A549 (cell line): ENCODE data around the gene TBC1D20. TPM values are rescaled to one million over a fixed set of nuclear protein-coding genes. Genes with fewer than 3 reads are reported as not detected.

Experiments
- ATAC-seq, 2 experiments: fragments of 200-7000 bp in 1 of 2; fragments of >200 bp in 1 of 2; cut with Nextera tagmentation in 1 of 2; cut with Tn5 transposase in 1 of 2; 3 replicates each; pipeline versions ENCODE4 v1.8.0 to v1.9.1; 2018 to 2020; ENCODE audit warnings: mild to moderate bottlenecking in 1 of 2, moderate library complexity in 1 of 2
- CTCF ChIA-PET: fragments of 300-600 bp; sonication (Branson Sonifier 250); formaldehyde crosslinking; extraction: SDS; loops from one replicate; lab custom pipeline; 2021; ENCODE audit warnings: antibody characterized with exemption, inconsistent platforms; lab: Yijun Ruan, JAX
- POLR2A ChIA-PET: fragments of 350-600 bp; formaldehyde crosslinking; extraction: SDS; loops from one replicate; lab custom pipeline; 2021; ENCODE audit warnings: antibody characterized with exemption, inconsistent platforms; lab: Yijun Ruan, JAX
- DNase-seq, 2 experiments: peaks; one replicate each; pipeline versions ENCODE4 v3.0.0 to v3.0.0-alpha.2; 2011 to 2016; ENCODE audit warnings: low read depth in 1 of 2, low spot score in 1 of 2
- FAIRE-seq: peaks from 2 replicates; lab custom pipeline; 2011; peaks lifted over from hg19 to GRCh38; lab: Jason Lieb, UNC
- H3K27ac ChIP-seq, 2 experiments: fragments of >200 bp; sonication (Bioruptor Twin); formaldehyde crosslinking; 3 replicates each; pipeline ENCODE4 v1.5.1; 2016 to 2017
- H3K4me1 ChIP-seq: fragments of >200 bp; sonication (Bioruptor Twin); formaldehyde crosslinking; 3 replicates; pipeline ENCODE4 v1.6.1; 2016
- H3K4me2 ChIP-seq: fragments of >200 bp; sonication (Bioruptor Twin); formaldehyde crosslinking; 3 replicates; pipeline ENCODE4 v1.6.1; 2016
- H3K4me3 ChIP-seq: fragments of >200 bp; sonication (Bioruptor Twin); formaldehyde crosslinking; 3 replicates; pipeline ENCODE4 v1.5.1; 2016
- H3K9me3 ChIP-seq: fragments of >200 bp; sonication (Bioruptor Twin); formaldehyde crosslinking; 3 replicates; pipeline ENCODE4 v1.6.1; 2016
- ATOH8 ChIP-seq: fragments of 250-450 bp; sonication (Bioruptor Pico); IDR thresholded peaks from 2 replicates; pipeline ENCODE4 v1.5.0; 2020; ENCODE audit warnings: low read depth, mild to moderate bottlenecking, moderate library complexity
- BCL3 ChIP-seq: fragments of >200 bp; sonication (Bioruptor Twin); formaldehyde crosslinking; IDR thresholded peaks from 3 replicates; pipeline ENCODE4 v1.6.1; 2016
- BHLHE40 ChIP-seq: IDR thresholded peaks from 2 replicates; pipeline ENCODE4 v1.6.1; 2012; ENCODE audit warnings: low read depth, low read length, inconsistent platforms
- CBX2 ChIP-seq: fragments of 200-600 bp; sonication (generic); IDR thresholded peaks from 2 replicates; pipeline ENCODE4 v1.6.1; 2016; ENCODE audit warnings: low read depth, mild to moderate bottlenecking, borderline replicate concordance
- CEBPB ChIP-seq, 2 experiments: fragments of >200 bp in 1 of 2; sonication (Bioruptor Twin) in 1 of 2; formaldehyde crosslinking in 1 of 2; IDR thresholded peaks; 2 replicates each; pipeline ENCODE4 v1.6.1; 2012 to 2016
- CHD2 ChIP-seq: fragments of 150-350 bp; IDR thresholded peaks from 2 replicates; pipeline ENCODE4 v1.6.1; 2014; ENCODE audit warnings: low read length; ENCODE audit not compliant: partially characterized antibody
- CHD4 ChIP-seq: fragments of 200-600 bp; sonication (generic); IDR thresholded peaks from 2 replicates; pipeline ENCODE4 v1.6.1; 2016; ENCODE audit warnings: antibody characterized with exemption, mild to moderate bottlenecking, borderline replicate concordance
- E2F6 ChIP-seq: IDR thresholded peaks from 2 replicates; pipeline ENCODE4 v1.6.1; 2012; ENCODE audit warnings: low read depth, borderline replicate concordance
- EHF ChIP-seq: fragments of 250-450 bp; sonication (Bioruptor Pico); IDR thresholded peaks from 2 replicates; pipeline ENCODE4 v1.5.0; 2020; ENCODE audit warnings: mild to moderate bottlenecking
- EHMT2 ChIP-seq: fragments of 200-600 bp; sonication (generic); IDR thresholded peaks from 2 replicates; pipeline ENCODE4 v1.6.1; 2016; ENCODE audit warnings: antibody characterized with exemption, low read depth, mild to moderate bottlenecking, moderate library complexity
- FOSL2 ChIP-seq, 2 experiments: fragments of 450-650 bp in 1 of 2; fragments of >200 bp in 1 of 2; sonication (Bioruptor Twin) in 1 of 2; formaldehyde crosslinking; IDR thresholded peaks; 2 replicates each; pipeline versions ENCODE4 v1.5.0 to v1.6.1; 2016 to 2020; ENCODE audit warnings: mild to moderate bottlenecking in 1 of 2, moderate library complexity in 1 of 2
- FOXS1 ChIP-seq: fragments of 250-450 bp; sonication (Bioruptor Pico); IDR thresholded peaks from 2 replicates; pipeline ENCODE4 v1.5.0; 2020; ENCODE audit warnings: mild to moderate bottlenecking, moderate library complexity
- GATA3 ChIP-seq: IDR thresholded peaks from 2 replicates; pipeline ENCODE4 v1.6.1; 2012; ENCODE audit warnings: borderline replicate concordance
- HOXB13 ChIP-seq: fragments of 250-450 bp; sonication (Bioruptor Pico); IDR thresholded peaks from 2 replicates; pipeline ENCODE4 v1.5.0; 2020; ENCODE audit warnings: low read depth, mild to moderate bottlenecking, moderate library complexity
- HOXB5 ChIP-seq: fragments of 250-450 bp; sonication (Bioruptor Pico); IDR thresholded peaks from 2 replicates; pipeline ENCODE4 v1.5.0; 2020; ENCODE audit warnings: mild to moderate bottlenecking, moderate library complexity
- JUNB ChIP-seq: fragments of >200 bp; sonication (Bioruptor Twin); formaldehyde crosslinking; IDR thresholded peaks from 2 replicates; pipeline ENCODE4 v1.6.1; 2016
- KDM5A ChIP-seq: fragments of 200-600 bp; sonication (generic); IDR thresholded peaks from 2 replicates; pipeline ENCODE4 v1.6.1; 2016; ENCODE audit warnings: antibody characterized with exemption, mild to moderate bottlenecking
- MAFK ChIP-seq: fragments of 450-650 bp; IDR thresholded peaks from 2 replicates; pipeline ENCODE4 v1.6.1; 2014; ENCODE audit not compliant: partially characterized antibody
- MAZ ChIP-seq: fragments of 150-350 bp; IDR thresholded peaks from 2 replicates; pipeline ENCODE4 v1.6.1; 2014; ENCODE audit warnings: antibody characterized with exemption, low read depth, low read length, borderline replicate concordance
- NFE2L2 ChIP-seq: fragments of 150-350 bp; conservative IDR thresholded peaks from 2 replicates; pipeline ENCODE4 v1.6.1; 2014; ENCODE audit warnings: low read length
- PBX3 ChIP-seq: IDR thresholded peaks from 2 replicates; pipeline ENCODE4 v1.6.1; 2012
- POLR2A ChIP-seq: IDR thresholded peaks from 2 replicates; pipeline ENCODE4 v1.6.1; 2012; ENCODE audit warnings: mild to moderate bottlenecking, low read length
- POLR2AphosphoS2 ChIP-seq: conservative IDR thresholded peaks from 2 replicates; pipeline ENCODE4 v1.6.1; 2012; ENCODE audit warnings: low read length, improper control_type of control experiment, inconsistent platforms
- RCOR1 ChIP-seq: fragments of 150-350 bp; IDR thresholded peaks from 2 replicates; pipeline ENCODE4 v1.6.1; 2014; ENCODE audit warnings: antibody characterized with exemption, low read length, low read depth
- RFX5 ChIP-seq: fragments of 450-650 bp; IDR thresholded peaks from 2 replicates; pipeline ENCODE4 v1.7.1; 2014; ENCODE audit warnings: antibody characterized with exemption, mild to moderate bottlenecking, moderate library complexity
- TFCP2L1 ChIP-seq: fragments of 250-450 bp; sonication (Bioruptor Pico); IDR thresholded peaks from 2 replicates; pipeline ENCODE4 v1.5.0; 2021; ENCODE audit warnings: mild to moderate bottlenecking
- TP53 ChIP-seq: fragments of 250-450 bp; sonication (Bioruptor Pico); IDR thresholded peaks from 2 replicates; pipeline ENCODE4 v1.5.0; 2021; ENCODE audit warnings: mild to moderate bottlenecking, moderate library complexity
- USF2 ChIP-seq: fragments of 450-650 bp; IDR thresholded peaks from 2 replicates; pipeline ENCODE4 v1.6.1; 2014; ENCODE audit warnings: antibody characterized with exemption
- ZC3H11A ChIP-seq: fragments of 450-650 bp; IDR thresholded peaks from 2 replicates; pipeline ENCODE4 v1.6.1; 2014; ENCODE audit warnings: antibody characterized with exemption, mild to moderate bottlenecking
- ZNF302 ChIP-seq: fragments of 250-450 bp; sonication (Bioruptor Pico); IDR thresholded peaks from 2 replicates; pipeline ENCODE4 v1.9.0; 2021; ENCODE audit warnings: inconsistent platforms, mild to moderate bottlenecking, moderate library complexity
- WGBS: methylation state at CpG from one replicate; pipeline ENCODE4 v1.1.6; 2017; ENCODE audit errors: missing lambda C conversion rate; 5-methylcytosine and 5-hydroxymethylcytosine counted together
- polyA plus RNA-seq, 4 experiments: library from polyadenylated mRNA; depleted of rRNA in 3 of 4; stranded (reverse); fragments of >200 nt; fragmentation: RNase III in 1 of 4; extraction: RNeasy Plus Mini Kit Qiagen cat#74134 plus additional on column Dnase treatment in 1 of 4; gene quantifications; 2 replicates in 3 of 4; 3 replicates in 1 of 4; pipeline ENCODE4 v1.2.3, GENCODE V29; 2011 to 2017

TBC1D20 gene
- polyA plus RNA-seq, 2 of the 4 experiments (the other 2 are of a cell fraction), result 28.0 to 43.4 TPM

- POLR2A ChIA-PET, result no interaction called here
- WGBS, result 88% methylated on average over 7 of the region's 7 CpGs
- H3K4me2 ChIP-seq, result no peak overlapping the region
- TF ChIP-seq MAFK (no peak), EHMT2 (no peak), MAZ (no peak), NFE2L2 (no peak), USF2 (no peak), BHLHE40 (no peak), KDM5A (no peak), HOXB5 (CRISPR knock-in tag) (no peak), GATA3 (no peak), CBX2 (no peak), RFX5 (no peak), ZC3H11A (no peak), BCL3 (no peak), ZNF302 (CRISPR knock-in tag) (no peak), RCOR1 (no peak), PBX3 (no peak)
- TF ChIP-seq, all 56 proteins: peak for 0
- CTCF ChIA-PET, result interaction anchor here (1.5 to 28.5 kb wide), 5 partner anchors 10 to 110 kb away, joined by 4 to 1229 read pairs (median 7); partner anchors contain the start of genes NRSN2 and TRIB3
- FAIRE-seq, result no peak
- no peak for DNase-seq
- Histone ChIP-seq H3K9me3 (no peaks in the 10 kb centered on the region), H3K27ac (no peak overlapping the region), H3K4me3 (no peak overlapping the region), H3K4me1 (peaks cover 11% of the 10 kb centered on the region)
- ATAC-seq, result no peak
Measured at GRCh38 chr20:440148-440547, 22.2 kb downstream of the TBC1D20 start.

GRCh38 chr20:438571-439469, 23.5 kb downstream of the TBC1D20 start:
- FAIRE-seq (no peak), DNase-seq (no peak), ATAC-seq (no peak)
- WGBS, result 95% methylated on average over 18 of the region's 18 CpGs
- Histone ChIP-seq H3K27ac (no peak overlapping the region), H3K4me3 (no peak overlapping the region), H3K4me1 (peaks cover 1% of the 10 kb centered on the region; the same call in 1 of the 3 replicates), H3K9me3 (no peaks in the 10 kb centered on the region), H3K4me2 (no peak overlapping the region)
- POLR2A ChIA-PET, result no interaction called here
- TF ChIP-seq EHF (CRISPR knock-in tag) (no peak), HOXB5 (CRISPR knock-in tag) (no peak), CHD4 (no peak), TFCP2L1 (CRISPR knock-in tag) (no peak), ATOH8 (CRISPR knock-in tag) (no peak), E2F6 (no peak), USF2 (no peak), ZNF302 (CRISPR knock-in tag) (no peak), HOXB13 (CRISPR knock-in tag) (no peak), FOSL2 (IDR thresholded peaks at IDR 0.05) (no peak), FOSL2 (CRISPR knock-in tag; IDR thresholded peaks at IDR 0.05) (no peak), CEBPB (IDR thresholded peaks at IDR 0.05) (no peak), CHD2 (no peak), JUNB (no peak), FOXS1 (no peak), POLR2AphosphoS2 (no peak), POLR2A (no peak), TP53 (CRISPR knock-in tag) (no peak)
- CTCF ChIA-PET, result interaction anchor here (0.6 to 28.5 kb wide), 9 partner anchors 9 to 286 kb away, joined by 3 to 1229 read pairs (median 4); partner anchors contain the start of genes NRSN2 and TRIB3
